ENCODE results near the gene APEX2.

- TF ChIP-seq, protein P1, sequence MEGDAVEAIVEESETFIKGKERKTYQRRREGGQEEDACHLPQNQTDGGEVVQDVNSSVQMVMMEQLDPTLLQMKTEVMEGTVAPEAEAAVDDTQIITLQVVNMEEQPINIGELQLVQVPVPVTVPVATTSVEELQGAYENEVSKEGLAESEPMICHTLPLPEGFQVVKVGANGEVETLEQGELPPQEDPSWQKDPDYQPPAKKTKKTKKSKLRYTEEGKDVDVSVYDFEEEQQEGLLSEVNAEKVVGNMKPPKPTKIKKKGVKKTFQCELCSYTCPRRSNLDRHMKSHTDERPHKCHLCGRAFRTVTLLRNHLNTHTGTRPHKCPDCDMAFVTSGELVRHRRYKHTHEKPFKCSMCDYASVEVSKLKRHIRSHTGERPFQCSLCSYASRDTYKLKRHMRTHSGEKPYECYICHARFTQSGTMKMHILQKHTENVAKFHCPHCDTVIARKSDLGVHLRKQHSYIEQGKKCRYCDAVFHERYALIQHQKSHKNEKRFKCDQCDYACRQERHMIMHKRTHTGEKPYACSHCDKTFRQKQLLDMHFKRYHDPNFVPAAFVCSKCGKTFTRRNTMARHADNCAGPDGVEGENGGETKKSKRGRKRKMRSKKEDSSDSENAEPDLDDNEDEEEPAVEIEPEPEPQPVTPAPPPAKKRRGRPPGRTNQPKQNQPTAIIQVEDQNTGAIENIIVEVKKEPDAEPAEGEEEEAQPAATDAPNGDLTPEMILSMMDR (IDR thresholded peaks at IDR 0.05): no peak
- TF ChIP-seq POLR2A (IDR thresholded peaks at IDR 0.05): no peak
Observed at GRCh38 chrX:55039471-55039870, 39.3 kb downstream of the APEX2 start.

Measured in testis (tissue), 2 donors.